ENCODE data around the gene ANO8. TPM values are rescaled to one million over a fixed set of nuclear protein-coding genes. Genes with fewer than 3 reads are reported as not detected.

ANO8 gene
- total and polyA plus RNA-seq, 2 of the 13 experiments (the other 11 are each of a cell fraction or from before 2014, with no cell fraction given), result 1.8 to 3.5 TPM

- TF ChIP-seq SNAPC4 (CRISPR knock-in tag; IDR thresholded peaks at IDR 0.05), result no peak
- TF ChIP-seq ZNF501 (CRISPR knock-in tag; IDR thresholded peaks at IDR 0.05), result peak; percentile 49; the same call in 1 of the 2 replicates
- TF ChIP-seq CEBPB (IDR thresholded peaks at IDR 0.05; ENCODE audit: borderline replicate concordance, low read depth, low read length), result no peak
- TF ChIP-seq ZNF446 (CRISPR knock-in tag; IDR thresholded peaks at IDR 0.05), result no peak
- TF ChIP-seq ZNF180 (CRISPR knock-in tag; IDR thresholded peaks at IDR 0.05; ENCODE audit: borderline replicate concordance, low read depth), result no peak
- peak; percentile 40; the same call in 1 of the 2 replicates for TF ChIP-seq THRA (CRISPR knock-in tag; IDR thresholded peaks at IDR 0.05; ENCODE audit: borderline replicate concordance)
- 0 out of 2 replicates have a peak, but pooled peaks have one; percentile 22 for TF ChIP-seq GMEB2 (CRISPR knock-in tag; IDR thresholded peaks at IDR 0.05; ENCODE audit: low read depth)
- TF ChIP-seq RFXAP (CRISPR knock-in tag; IDR thresholded peaks at IDR 0.05; ENCODE audit: borderline replicate concordance), result peak; percentile 80; the same call in 1 of the 2 replicates
- no peak for TF ChIP-seq ZNF672 (CRISPR knock-in tag; IDR thresholded peaks at IDR 0.05)
- TF ChIP-seq RELA (CRISPR knock-in tag; IDR thresholded peaks at IDR 0.05), result 0 out of 2 replicates have a peak, but pooled peaks have one; percentile 30
- peak; percentile 76; the same call in 1 of the 2 replicates for TF ChIP-seq ARID4A (CRISPR knock-in tag; IDR thresholded peaks at IDR 0.05; ENCODE audit: borderline replicate concordance)
- TF ChIP-seq ZNF841 (CRISPR knock-in tag; IDR thresholded peaks at IDR 0.05; ENCODE audit: borderline replicate concordance), result no peak
- TF ChIP-seq ZNF251 (CRISPR knock-in tag; IDR thresholded peaks at IDR 0.05), result no peak
- TF ChIP-seq MLX (CRISPR knock-in tag; IDR thresholded peaks at IDR 0.05), result no peak
- no peak for TF ChIP-seq ZNF33A (CRISPR knock-in tag; IDR thresholded peaks at IDR 0.05; ENCODE audit: borderline replicate concordance)
Measured at GRCh38 chr19:17336872-17337674, 2.4 kb upstream of the ANO8 start, which contains the start of gene GTPBP3 (continued).
